Transverse colon (tissue), 4 donors: ENCODE data around the gene ZBTB40. TPM values are rescaled to one million over a fixed set of nuclear protein-coding genes. Genes with fewer than 3 reads are reported as not detected.

Experiments
- DNase-seq: peaks from one replicate; pipeline ENCODE4 v3.0.0-alpha.2; 2019
- H3K27ac ChIP-seq, 4 donors: fragments of 200-600 bp; sonication (generic); 2 replicates each; pipeline ENCODE4 v1.5.1; 2016 to 2018; ENCODE audit warnings: inconsistent platforms in 4 of 4
- H3K27me3 ChIP-seq: fragments of 200-600 bp; sonication (generic); 2 replicates; pipeline ENCODE4 v1.5.1; 2017; ENCODE audit warnings: inconsistent platforms
- H3K36me3 ChIP-seq, 4 donors: fragments of 200-600 bp; sonication (generic); 2 replicates each; pipeline ENCODE4 v1.5.1; 2017 to 2019; ENCODE audit warnings: inconsistent platforms in 4 of 4
- H3K4me1 ChIP-seq, 4 donors: fragments of 200-600 bp; sonication (generic); 2 replicates each; pipeline ENCODE4 v1.5.1; 2017 to 2020; ENCODE audit warnings: inconsistent platforms in 4 of 4
- H3K4me3 ChIP-seq, 4 donors: fragments of 200-600 bp; sonication (generic); 1 replicate in 1 of 4; 2 replicates in 3 of 4; pipeline versions ENCODE4 v1.5.1 to v1.6.1; 2017 to 2019; ENCODE audit warnings: inconsistent platforms in 4 of 4
- H3K9me3 ChIP-seq, 2 donors: fragments of 200-600 bp; sonication (generic); 2 replicates each; pipeline ENCODE4 v1.5.1; 2017 to 2019; ENCODE audit warnings: inconsistent platforms in 2 of 2
- CTCF ChIP-seq, 5 experiments: fragments of 200-600 bp in 3 of 5; fragments of 450-650 bp in 2 of 5; sonication (generic) in 3 of 5; IDR thresholded peaks; 1 replicate in 2 of 5; 2 replicates in 3 of 5; pipeline ENCODE4 v1.5.1; 2016 to 2017; ENCODE audit warnings: antibody characterized with exemption in 5 of 5, inconsistent platforms in 3 of 5, mild to moderate bottlenecking in 2 of 5, moderate library complexity in 1 of 5
- EP300 ChIP-seq: sonication (generic); formaldehyde crosslinking; IDR thresholded peaks from one replicate; pipeline ENCODE4 v1.6.1; 2017; ENCODE audit warnings: antibody characterized with exemption, low read depth
- POLR2A ChIP-seq: fragments of 450-650 bp; IDR thresholded peaks from one replicate; pipeline ENCODE4 v1.6.1; 2016; ENCODE audit warnings: antibody characterized with exemption, mild to moderate bottlenecking, moderate library complexity
- POLR2AphosphoS5 ChIP-seq, 3 donors: sonication (generic); formaldehyde crosslinking; IDR thresholded peaks; one replicate each; pipeline ENCODE4 v1.6.1; 2016; ENCODE audit warnings: antibody characterized with exemption in 3 of 3
- WGBS, 2 donors: methylation state at CpG; one replicate each; pipeline ENCODE4 v1.1.5; 2018; ENCODE audit warnings: low coverage in 1 of 2; 5-methylcytosine and 5-hydroxymethylcytosine counted together
- in situ Hi-C, 4 donors: fragments of 200-750 bp; cut with MboI; loops; one replicate each; pipeline versions ENCODE4 v1.15.0 to v1.15.1; 2017; ENCODE audit warnings: low sequenced_read_pairs in 3 of 4, low pct_ligation_motif_present in 1 of 4, low pct_unique_long_range_greater_than_20kb in 1 of 4
- intact Hi-C: fragments of 100-400 bp; cut with DNase I; formaldehyde crosslinking; loops from one replicate; pipeline ENCODE4 v1.15.1; 2023; ENCODE audit warnings: low total_unique reads
- total RNA-seq, 4 donors: library from RNA; depleted of rRNA; stranded (reverse); fragments of >200 nt; gene quantifications; one replicate each; pipeline ENCODE4 v1.1.0, GENCODE V29; 2016

The ZBTB40 gene
- total RNA-seq, 4 donors from 2014 or later = 17.7 to 30.3 (median 21.1) TPM

- no peak overlapping the region for H3K4me3 ChIP-seq
- no peak for DNase-seq
- H3K9me3 ChIP-seq = peaks cover 15 to 18% of the 10 kb centered on the region in 2 donors
- H3K36me3 ChIP-seq = no peaks in the 10 kb centered on the region
- H3K27me3 ChIP-seq = no peaks in the 10 kb centered on the region
- H3K27ac ChIP-seq = no peak overlapping the region
- no peaks in the 10 kb centered on the region for H3K4me1 ChIP-seq
- intact Hi-C loops (no loop called here), in situ Hi-C loops (no loop called here)
- TF ChIP-seq POLR2AphosphoS5 (IDR thresholded peaks at IDR 0.05) (no peak), CTCF (IDR thresholded peaks at IDR 0.05) (no peak), EP300 (no peak), POLR2A (no peak)
Observed at GRCh38 chr1:22440582-22440981, 11.1 kb upstream of the ZBTB40 start.

- H3K27ac ChIP-seq = no peak overlapping the region
- no peak for TF ChIP-seq POLR2A
- no peak for TF ChIP-seq POLR2AphosphoS5 (IDR thresholded peaks at IDR 0.05)
- H3K9me3 ChIP-seq = peaks cover 15 to 18% of the 10 kb centered on the region in 2 donors
- no peaks in the 10 kb centered on the region for H3K27me3 ChIP-seq
- intact Hi-C loops (no loop called here), in situ Hi-C loops (no loop called here)
- WGBS, 2 donors = 51 to 75% methylated on average over 4 to 5 of the region's 5 CpGs
- peaks cover 0 to under 1% (median 0%) of the 10 kb centered on the region in 4 donors for H3K4me1 ChIP-seq
- no peak for DNase-seq
- no peak overlapping the region for H3K4me3 ChIP-seq
- no peaks in the 10 kb centered on the region for H3K36me3 ChIP-seq
Observed at GRCh38 chr1:22442212-22442894, 9.3 kb upstream of the ZBTB40 start.

- Histone ChIP-seq H3K9me3 (peaks cover 15 to 18% of the 10 kb centered on the region in 2 donors), H3K36me3 (no peaks in the 10 kb centered on the region), H3K27ac (no peak overlapping the region), H3K4me1 (peaks cover 0 to 3% (median 0%) of the 10 kb centered on the region in 4 donors), H3K27me3 (no peaks in the 10 kb centered on the region), H3K4me3 (no peak overlapping the region)
- WGBS, 2 donors = 75 to 81% methylated on average over 4 of the region's 4 CpGs
- no peak for TF ChIP-seq POLR2A
- TF ChIP-seq EP300 = no peak
- TF ChIP-seq CTCF (IDR thresholded peaks at IDR 0.05) = no peak
- no peak for TF ChIP-seq POLR2AphosphoS5 (IDR thresholded peaks at IDR 0.05)
- intact Hi-C loops = no loop called here
- DNase-seq = no peak
- in situ Hi-C loops = no loop called here
Observed at GRCh38 chr1:22443332-22443731, 8.3 kb upstream of the ZBTB40 start.

GRCh38 chr1:22444856-22445255, 6.8 kb upstream of the ZBTB40 start:
- intact Hi-C loops = no loop called here
- Histone ChIP-seq H3K36me3 (no peaks in the 10 kb centered on the region), H3K4me3 (no peak overlapping the region), H3K9me3 (peaks cover 10 to 13% of the 10 kb centered on the region in 2 donors), H3K27ac (no peak overlapping the region), H3K4me1 (peaks cover 0 to 3% (median 0%) of the 10 kb centered on the region in 4 donors), H3K27me3 (no peaks in the 10 kb centered on the region)
- WGBS, 2 donors = 80 to 86% methylated on average over 1 to 2 of the region's 2 CpGs
- in situ Hi-C loops = no loop called here
- DNase-seq = no peak
- TF ChIP-seq EP300 = no peak
- TF ChIP-seq CTCF (IDR thresholded peaks at IDR 0.05) = no peak
- TF ChIP-seq POLR2A = no peak
- TF ChIP-seq POLR2AphosphoS5 (IDR thresholded peaks at IDR 0.05) = no peak

GRCh38 chr1:22447621-22448111, 4.0 kb upstream of the ZBTB40 start:
- H3K27ac ChIP-seq = peak overlapping the region in 2 of 4 donors; percentile 22 to 34
- no peaks in the 10 kb centered on the region for H3K27me3 ChIP-seq
- no peaks in the 10 kb centered on the region for H3K9me3 ChIP-seq
- in situ Hi-C loops = no loop called here
- intact Hi-C loops = no loop called here
- 52 to 69% methylated on average over 3 to 6 of the region's 6 CpGs for WGBS, 2 donors
- TF ChIP-seq CTCF (IDR thresholded peaks at IDR 0.05) = no peak
- no peak for TF ChIP-seq POLR2A
- TF ChIP-seq EP300 = no peak
- no peak for TF ChIP-seq POLR2AphosphoS5 (IDR thresholded peaks at IDR 0.05)
- peaks cover 0 to 7% (median 6%) of the 10 kb centered on the region in 4 donors for H3K4me1 ChIP-seq
- H3K4me3 ChIP-seq = no peak overlapping the region
- DNase-seq = no peak
- no peaks in the 10 kb centered on the region for H3K36me3 ChIP-seq
